ENCODE results near the gene TMC1.

- TF ChIP-seq YY1 (IDR thresholded peaks at IDR 0.05; ENCODE audit: insufficient read depth, insufficient read length) (no peak), SUZ12 (IDR thresholded peaks at IDR 0.05; ENCODE audit: extremely low read depth, insufficient read depth, insufficient read length) (no peak)
Measured at GRCh38 chr9:72489986-72490385, 31.4 kb upstream of the TMC1 start.
